ENCODE data around the gene DOCK2.

- TF ChIP-seq CTCF (optimal IDR thresholded peaks at IDR 0.05 in 1 of 3, IDR thresholded peaks at IDR 0.05 in 1 of 3, conservative IDR thresholded peaks at IDR 0.05 in 1 of 3; ENCODE audit: extremely low read depth in 1 of 3, insufficient read depth in 2 of 3, low read length in 3 of 3), result no peak
- TF ChIP-seq EZH2 (IDR thresholded peaks at IDR 0.05; ENCODE audit: low read length), result no peak
Observed at GRCh38 chr5:169875091-169875728, 238.1 kb downstream of the DOCK2 start.

Data from keratinocyte (primary cell).